ENCODE results near the gene ZFHX3.
A peak's percentile ranks its signal among the peaks of the same experiment; 100 is the strongest.

Gene ZFHX3

GRCh38 chr16:72898216-72898825 lies 149.6 kb downstream of the ZFHX3 start:
- DNase-seq (ENCODE audit: low read depth), result no peak

GRCh38 chr16:72897707-72898106 lies 150.2 kb downstream of the ZFHX3 start:
- no peak for DNase-seq (ENCODE audit: low read depth)

- DNase-seq (ENCODE audit: low read depth), result no peak
Measured at GRCh38 chr16:72896485-72897118, 151.3 kb downstream of the ZFHX3 start.

- DNase-seq (ENCODE audit: low read depth), result no peak
Measured at GRCh38 chr16:72895951-72896350, 152.0 kb downstream of the ZFHX3 start.

GRCh38 chr16:72894293-72895151 lies 153.4 kb downstream of the ZFHX3 start:
- DNase-seq (ENCODE audit: low read depth), result no peak

- no peak for DNase-seq (ENCODE audit: low read depth)
Measured at GRCh38 chr16:72891291-72892227, 156.4 kb downstream of the ZFHX3 start.

- no peak for DNase-seq (ENCODE audit: low read depth)
Measured at GRCh38 chr16:72890587-72890986, 157.3 kb downstream of the ZFHX3 start.

- no peak for DNase-seq (ENCODE audit: low read depth)
Measured at GRCh38 chr16:72889616-72890582, 158.0 kb downstream of the ZFHX3 start.

- DNase-seq (ENCODE audit: low read depth), result no peak
Measured at GRCh38 chr16:72887537-72887936, 160.4 kb downstream of the ZFHX3 start.

GRCh38 chr16:72886346-72886974 lies 161.5 kb downstream of the ZFHX3 start:
- DNase-seq (ENCODE audit: low read depth), result no peak

- DNase-seq (ENCODE audit: low read depth), result no peak
Measured at GRCh38 chr16:72884573-72884972, 163.4 kb downstream of the ZFHX3 start.

- no peak for DNase-seq (ENCODE audit: low read depth)
Measured at GRCh38 chr16:72884037-72884436, 163.9 kb downstream of the ZFHX3 start.

- DNase-seq (ENCODE audit: low read depth), result peak; percentile 42
Measured at GRCh38 chr16:72879846-72880245, 168.1 kb downstream of the ZFHX3 start.

GRCh38 chr16:72878301-72879269 lies 169.3 kb downstream of the ZFHX3 start:
- no peak for DNase-seq (ENCODE audit: low read depth)

GRCh38 chr16:72877374-72878028 lies 170.4 kb downstream of the ZFHX3 start:
- DNase-seq (ENCODE audit: low read depth), result no peak

GRCh38 chr16:72876981-72877373 lies 171.0 kb downstream of the ZFHX3 start:
- no peak for DNase-seq (ENCODE audit: low read depth)

- peak; percentile 57 for DNase-seq (ENCODE audit: low read depth)
Measured at GRCh38 chr16:72876221-72876620, 171.7 kb downstream of the ZFHX3 start.

GRCh38 chr16:72875291-72876031 lies 172.5 kb downstream of the ZFHX3 start:
- DNase-seq (ENCODE audit: low read depth), result no peak

Data from CMK (cell line).